NCI-H2227 (cell line): Measurements from ENCODE around the gene HSPB2.

Experiments
- DNase-seq: peaks from one replicate; lab custom pipeline; 2025; ENCODE audit not compliant: unreplicated experiment; lab: John Stamatoyannopoulos, UW

HSPB2 gene

DNA sequence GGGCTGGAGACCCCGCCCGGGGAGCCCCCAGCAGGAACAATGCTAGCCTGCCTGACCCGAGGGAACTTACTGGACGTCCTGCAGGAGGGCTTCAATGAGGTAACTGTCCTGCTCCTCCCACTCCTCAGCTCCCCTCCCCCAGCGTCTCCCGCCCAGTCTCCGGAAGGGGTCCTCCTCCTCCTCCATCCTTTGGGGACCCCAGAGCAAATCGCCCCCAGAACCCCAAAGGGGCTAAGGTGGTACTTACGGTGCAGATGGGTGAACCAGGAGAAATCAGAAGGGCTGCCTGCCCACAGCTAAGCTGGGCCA, 24.9 kb downstream of the HSPB2 start:
- DNase-seq, result no peak

DNA sequence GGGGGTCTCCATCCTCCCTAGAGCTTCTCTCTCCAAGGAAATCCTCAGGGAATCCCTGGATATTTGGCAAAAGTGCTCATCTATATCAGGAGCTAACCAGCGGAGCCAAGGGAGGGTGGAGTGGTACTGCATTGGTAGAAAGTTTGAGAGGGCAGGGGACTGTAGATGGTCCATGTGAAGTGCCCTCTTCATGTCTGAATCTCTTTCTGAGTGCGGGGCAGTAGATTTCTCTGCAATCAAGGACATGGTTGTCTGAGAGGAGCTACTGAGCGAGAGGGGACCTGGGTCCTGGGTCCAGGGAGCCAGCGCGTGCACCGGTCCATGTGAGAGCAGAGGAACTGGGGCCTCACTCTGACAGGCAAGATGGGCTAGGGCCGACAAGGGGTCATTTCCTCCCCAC, 25.3 kb downstream of the HSPB2 start:
- no peak for DNase-seq

DNA sequence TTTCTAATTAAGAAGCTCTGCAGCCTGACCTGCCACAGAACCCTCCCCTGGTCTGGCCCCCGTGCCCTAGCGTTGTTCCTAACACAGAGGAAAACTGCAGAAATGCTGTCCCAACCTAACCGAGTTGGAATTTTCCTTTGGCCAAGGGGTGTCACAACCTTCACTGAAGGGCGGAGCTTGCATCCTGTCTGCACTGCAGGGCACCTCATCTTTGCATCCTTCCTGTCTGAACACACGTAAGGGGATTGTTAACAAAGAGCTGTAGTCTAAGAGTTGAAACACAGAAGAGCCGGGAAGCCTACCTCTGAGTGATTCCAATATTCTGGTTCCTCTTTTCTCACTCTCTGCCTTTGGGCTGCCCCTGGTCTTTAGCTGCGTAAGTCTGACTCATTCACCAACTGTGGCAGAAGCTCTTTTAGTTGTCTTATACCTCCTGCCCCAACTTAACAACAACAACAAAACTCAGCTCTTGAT, 26.2 kb downstream of the HSPB2 start:
- peak; percentile 19 for DNase-seq

DNA sequence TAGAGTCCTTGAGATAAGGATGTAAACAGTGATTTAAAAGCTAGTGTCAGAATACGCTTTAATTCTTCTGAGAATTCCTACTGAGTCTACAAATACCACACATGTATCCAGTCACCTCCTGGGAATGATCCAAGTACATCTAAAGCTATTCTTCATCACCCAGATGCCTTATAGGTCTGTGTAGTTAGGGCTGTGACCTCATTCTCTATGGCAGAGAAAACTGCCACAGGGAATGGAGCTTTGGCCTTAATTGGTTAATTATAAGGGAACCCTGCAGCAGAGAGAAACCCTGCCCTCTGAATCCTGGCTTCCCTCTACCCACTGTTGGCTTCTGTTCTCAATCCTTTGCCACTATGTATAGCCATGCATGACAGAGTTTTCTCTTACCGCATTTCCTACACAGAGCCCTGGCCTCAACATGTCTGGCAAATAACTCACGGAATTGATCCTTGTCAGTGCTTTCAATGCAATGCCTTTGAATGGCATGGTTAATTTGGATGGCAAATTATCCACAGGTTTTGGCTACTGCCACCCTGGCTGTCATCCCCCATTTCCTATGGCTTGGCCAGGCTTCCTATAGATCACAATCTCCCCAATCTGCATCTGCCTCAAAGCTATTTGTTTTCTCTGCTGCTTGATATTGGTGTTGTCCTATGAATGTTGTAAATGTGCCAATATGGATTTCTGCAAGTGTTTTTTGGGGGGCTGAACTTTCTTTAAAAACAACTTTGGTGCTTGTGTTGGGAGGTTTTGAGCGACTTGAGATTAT, 27.5 kb downstream of the HSPB2 start:
- no peak for DNase-seq

DNA sequence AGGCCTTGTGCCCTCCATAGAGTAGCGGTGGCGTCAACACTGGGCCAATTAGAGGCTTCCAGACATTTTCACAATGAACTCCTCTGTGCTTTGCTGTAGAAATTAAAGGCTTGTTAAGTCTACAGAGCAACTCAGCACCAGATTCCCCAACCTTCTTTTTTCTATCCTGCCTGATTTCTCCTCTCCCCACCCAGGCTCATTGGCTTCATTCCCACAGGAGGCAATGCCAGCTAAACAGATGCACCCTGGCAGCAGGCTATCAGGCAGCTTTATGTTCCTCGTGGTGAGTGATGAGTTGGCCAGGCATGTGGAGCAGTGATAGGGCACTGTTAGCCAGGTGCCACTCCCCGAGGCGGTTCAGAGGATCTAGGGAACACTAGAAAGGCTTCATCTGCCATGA, 29.4 kb downstream of the HSPB2 start:
- no peak for DNase-seq

DNA sequence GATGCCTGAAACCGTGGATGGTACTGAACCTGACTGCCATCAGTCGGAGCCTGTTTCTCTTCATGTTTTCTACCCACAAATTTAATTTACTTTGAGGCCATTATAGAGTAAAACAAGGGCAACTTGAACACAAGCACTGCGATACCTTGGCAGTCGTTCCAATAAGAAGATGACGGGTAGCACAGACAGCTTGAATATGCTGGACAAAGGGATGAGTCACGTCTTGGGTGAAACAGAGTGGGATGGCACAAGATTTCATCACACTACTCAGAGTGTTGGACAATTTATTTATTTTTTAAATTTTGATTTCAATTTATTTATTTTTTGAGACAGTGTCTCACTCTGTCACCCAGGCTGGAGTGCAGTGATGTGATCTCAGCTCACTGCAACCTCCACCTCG, 30.3 kb downstream of the HSPB2 start:
- no peak for DNase-seq

DNA sequence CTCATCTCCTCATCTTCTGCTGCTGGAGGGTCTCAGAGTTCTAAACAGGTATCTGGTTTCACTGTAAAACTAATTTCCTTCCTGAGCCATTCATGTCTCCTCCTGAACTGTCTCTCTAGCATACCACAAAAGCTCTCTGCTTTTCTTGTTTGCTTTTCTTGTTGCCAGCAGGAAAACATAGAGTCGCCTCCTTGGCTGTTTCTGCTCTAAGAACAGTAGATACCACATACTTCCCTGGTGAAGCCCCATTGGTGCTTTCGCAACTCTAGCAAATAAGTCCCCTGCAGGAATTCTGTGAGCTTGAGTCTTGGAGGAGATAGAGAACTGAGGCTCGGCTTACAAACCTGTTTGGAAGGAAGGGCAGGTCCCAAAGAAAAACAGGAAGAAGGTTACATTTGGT, 31.6 kb downstream of the HSPB2 start:
- DNase-seq, result no peak

DNA sequence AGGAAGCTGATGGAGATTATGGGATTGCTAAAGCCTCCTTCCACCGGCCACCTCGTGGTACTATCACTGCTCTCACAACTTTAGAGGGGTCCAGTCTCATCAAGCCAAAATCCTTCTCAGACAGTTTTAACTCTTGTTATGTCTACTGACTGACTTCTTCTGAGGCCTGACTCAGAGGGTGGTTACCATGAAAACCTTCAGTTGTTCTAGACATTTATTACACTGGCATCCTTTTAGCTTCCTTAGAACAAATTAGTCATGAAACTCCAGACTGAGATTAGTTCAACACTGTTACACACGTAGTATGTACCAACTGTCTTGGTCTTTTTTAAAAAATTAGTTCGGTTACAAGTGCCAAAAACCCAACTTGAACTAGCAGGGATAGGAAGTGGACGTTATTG, 32.1 kb downstream of the HSPB2 start:
- no peak for DNase-seq

DNA sequence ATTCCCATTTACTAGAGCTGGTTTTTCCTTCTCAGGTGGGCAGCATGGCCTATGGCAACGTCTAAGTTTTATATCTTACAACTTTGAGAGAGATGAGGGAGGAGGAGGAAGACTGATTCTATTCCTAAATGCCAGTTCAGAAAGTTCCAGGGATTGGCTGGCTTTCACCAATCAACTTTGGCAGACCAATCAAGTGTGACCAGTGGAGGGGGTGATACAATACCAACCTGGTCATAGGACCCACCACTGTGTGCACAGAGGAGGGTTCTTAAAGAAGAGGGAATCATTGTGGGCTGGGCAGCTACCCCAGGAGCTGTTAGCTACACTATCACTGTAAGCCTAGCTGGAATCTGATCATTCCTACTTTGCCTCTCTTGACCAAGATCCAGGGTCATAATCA, 32.7 kb downstream of the HSPB2 start:
- no peak for DNase-seq

DNA sequence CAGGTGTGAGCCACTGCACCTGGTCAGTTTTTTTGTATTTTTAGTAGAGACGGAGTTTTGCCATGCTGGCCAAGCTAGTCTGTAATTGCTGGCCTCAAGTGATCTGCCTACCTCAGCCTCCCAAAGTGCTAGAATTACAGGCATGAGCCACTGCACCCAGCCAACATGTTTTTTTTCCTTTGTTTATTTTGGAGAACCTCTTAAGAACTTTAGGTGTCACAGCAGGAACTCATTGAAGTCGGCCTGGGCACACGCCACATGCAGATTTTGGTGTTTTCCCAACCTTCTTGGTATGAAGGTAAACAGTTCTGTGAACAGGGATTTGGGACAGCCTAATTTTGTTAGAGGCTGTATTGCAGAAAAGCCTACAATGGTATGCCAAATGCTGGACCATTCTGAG, 34.0 kb downstream of the HSPB2 start:
- no peak for DNase-seq

DNA sequence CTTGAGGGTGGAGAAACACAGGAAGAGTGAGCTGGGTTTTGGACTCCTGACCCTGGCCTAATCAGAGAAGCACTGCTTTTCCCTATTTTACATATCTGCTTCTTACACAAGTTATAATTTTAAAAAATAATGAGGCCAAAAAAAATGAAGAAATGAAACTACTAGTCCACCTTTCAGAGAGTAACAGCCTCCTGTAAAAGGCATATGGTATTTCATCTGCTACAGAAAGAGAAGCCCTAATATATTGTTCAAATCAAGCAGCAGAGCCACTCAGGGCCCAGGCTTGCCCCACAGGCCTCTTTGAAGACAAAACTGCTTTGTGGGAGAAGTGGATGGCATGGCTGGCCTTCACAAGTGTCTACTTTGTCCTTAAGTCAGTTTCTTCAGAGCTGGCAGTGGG, 34.6 kb downstream of the HSPB2 start:
- no peak for DNase-seq

DNA sequence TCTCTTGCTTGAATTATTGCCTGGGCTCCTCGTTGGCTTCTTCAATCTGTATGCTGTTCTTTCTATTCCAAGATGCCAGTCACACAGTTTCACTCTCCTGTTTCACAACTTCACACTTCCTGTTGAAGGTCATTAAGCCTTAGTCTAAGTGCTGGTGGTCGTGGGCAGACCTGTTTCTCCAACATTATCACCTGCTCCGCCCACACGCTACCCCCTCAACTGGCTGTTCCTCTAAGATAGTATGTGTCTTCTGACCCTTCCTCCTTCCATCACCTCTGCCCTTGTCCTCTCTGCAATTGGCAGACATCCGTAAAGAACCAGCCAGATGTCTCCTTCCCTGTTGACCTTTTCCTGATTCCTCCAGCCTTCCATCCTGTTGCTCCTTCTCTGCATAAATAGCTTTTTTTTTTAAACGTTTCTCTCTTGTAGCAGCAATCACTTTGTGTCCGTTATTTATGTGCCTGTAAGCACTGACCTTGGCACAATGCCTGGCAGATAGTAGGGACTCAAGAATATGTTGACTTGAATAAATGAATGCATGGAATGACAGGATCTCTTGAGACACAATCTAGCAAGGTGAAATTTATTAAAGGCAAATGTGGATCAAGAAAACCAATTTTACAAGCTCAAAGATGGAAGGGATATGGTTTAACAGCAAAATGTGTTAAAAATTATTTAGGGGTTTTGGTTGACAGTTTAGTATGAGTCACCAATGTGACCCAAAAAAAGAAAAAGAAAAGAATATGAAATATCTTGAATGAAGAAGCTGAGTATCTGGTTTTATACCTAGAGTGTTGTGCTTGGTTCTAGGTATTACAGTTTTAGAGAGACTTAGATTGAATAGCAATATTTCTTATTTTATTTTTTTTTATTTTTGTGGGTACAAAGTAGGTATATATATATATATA, 37.2 kb downstream of the HSPB2 start:
- DNase-seq, result no peak

DNA sequence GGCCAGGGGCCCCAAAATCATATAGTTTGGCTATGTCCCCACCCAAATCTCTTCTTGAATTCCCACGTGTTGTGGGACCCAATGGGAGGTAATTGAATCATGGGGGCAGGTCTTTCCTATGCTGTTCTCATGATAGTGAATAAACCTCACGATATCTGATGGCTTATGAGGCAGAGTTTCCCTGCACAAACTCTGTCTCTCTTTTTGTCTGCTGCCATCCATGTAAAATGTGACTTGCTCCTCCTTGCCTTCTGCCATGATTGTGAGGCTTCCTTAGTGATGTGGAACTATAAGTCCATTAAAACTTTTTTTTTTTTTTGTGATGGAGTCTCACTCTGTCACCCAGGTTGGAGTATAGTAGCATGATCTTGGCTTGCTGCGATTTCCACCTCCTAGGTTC, 39.0 kb downstream of the HSPB2 start:
- no peak for DNase-seq

DNA sequence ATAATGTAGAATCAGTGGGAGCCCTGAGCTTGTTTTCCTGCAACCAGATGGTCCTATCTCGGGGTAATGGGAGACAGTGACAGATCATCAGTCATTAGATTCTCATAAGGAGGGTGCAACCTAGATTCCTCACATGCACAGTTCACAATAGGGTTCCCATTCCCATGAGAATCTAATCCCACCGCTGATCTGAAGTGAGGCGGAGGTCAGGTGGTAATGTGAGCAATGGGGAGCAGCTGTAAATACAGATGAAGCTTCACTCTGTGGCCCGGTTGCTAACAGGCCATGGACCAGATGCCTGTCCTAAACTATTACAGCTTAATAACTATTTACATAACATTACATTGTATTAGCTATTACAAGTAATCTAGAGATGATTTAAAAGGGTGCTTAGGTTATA, 41.6 kb downstream of the HSPB2 start:
- DNase-seq, result no peak

DNA sequence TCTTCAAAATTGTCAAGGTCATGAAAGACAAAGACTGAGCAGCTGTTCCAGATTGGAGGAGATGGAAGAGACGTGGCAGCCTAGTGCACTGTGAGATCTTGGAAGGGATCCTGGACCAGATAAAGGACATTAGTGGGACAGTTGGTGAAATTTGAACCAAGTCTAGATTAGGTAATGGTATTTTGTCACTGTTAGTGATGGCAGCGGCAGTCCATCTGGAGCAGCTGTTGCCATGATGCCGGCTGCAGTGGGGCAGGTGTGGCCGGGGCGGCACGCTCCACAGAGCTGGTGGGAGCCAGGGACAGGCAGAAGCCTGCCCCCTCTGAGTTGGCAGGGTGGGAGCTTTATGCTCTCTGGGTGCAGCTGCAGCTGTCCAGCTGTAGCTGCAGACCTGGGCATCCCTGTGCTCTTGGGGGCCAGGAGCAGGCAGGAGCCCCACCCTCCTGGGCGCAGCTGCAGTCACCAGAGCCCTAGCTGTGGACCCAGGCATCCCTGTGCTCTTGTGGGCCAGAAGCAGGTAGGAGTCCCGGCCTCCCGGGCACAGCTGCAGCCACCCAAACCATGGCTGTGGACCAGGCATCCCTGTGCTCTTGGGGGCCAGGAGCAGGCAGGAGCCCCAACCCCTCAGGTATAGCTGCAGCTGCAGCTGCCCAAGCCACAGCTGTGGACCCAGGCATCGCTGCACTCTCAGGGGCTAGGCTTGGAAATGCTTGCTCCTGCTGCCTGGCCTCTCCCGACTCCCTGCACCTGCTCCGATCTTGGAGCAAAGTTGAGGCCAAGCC, 45.3 kb downstream of the HSPB2 start:
- DNase-seq, result no peak

DNA sequence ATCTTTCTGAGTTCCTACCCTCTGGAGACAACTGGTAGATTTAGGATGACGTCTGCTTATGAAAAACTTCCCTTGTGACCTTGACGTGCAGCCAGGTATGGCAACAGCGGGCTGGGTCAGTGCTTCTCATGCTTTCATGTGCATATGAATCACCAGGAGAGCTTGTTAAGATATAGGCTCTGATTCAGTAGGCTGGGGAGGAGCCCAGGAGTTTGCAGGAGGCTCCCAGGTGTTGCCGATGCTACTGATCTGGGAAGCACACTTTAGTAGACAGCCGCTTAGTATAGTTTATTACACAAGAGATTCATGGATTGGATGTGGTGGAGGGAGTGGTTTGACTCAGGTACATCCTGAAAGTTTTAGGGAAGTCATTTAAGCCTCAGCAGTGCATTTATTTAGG, 48.4 kb downstream of the HSPB2 start:
- DNase-seq, result no peak

DNA sequence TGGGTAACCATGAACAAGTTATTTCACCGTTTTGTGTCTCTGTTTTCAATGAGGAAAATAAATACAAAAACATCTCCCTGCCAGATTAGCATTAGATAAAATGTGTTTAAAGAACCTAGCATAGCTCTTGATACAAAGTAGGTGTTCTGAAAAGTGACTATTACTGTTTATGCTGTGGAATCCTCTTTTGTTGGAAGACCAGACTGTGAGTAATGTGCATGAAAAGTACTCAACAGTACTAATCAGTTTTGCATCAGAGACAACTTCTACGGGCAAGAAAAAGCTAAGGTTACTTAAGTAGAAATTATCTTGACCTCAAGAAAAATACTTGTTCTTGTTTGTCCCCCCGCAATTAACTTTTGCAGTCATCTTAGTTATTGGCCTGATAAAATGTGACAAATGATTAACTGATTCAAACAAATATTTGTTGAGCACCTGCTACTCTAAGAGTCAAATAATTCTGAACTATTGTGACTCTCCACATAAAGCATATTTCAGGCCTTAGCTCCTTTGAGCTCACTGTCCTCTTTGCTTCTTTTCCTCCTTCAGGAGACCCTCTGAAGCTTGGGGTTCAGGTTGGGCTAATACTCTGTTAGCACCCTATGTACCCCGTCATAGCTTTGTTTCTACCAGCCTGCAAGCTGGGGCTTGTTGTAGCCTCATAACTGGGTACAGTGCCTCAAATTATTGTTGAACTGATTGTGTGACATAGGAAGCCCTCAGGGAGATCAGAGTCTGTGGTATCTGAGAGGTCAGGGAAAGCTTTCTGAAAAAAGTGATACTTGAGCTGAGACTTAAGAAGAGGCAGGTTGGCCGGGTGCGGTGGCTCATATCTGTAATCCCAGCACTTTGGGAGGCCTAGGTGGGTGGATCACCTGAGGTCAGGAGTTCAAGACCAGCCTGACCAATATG, 49.1 kb downstream of the HSPB2 start:
- no peak for DNase-seq
